ENCODE data around the gene ELF1.

ELF1 gene

GRCh38 chr13:41060082-41060723 is 41.1 kb upstream of the ELF1 start:
- peak overlapping the region; percentile 95 for H3K9ac ChIP-seq (ENCODE audit: low read depth, low read length, poor library complexity, severe bottlenecking)
- H4K20me1 ChIP-seq (ENCODE audit: insufficient read depth, low read length, poor library complexity, severe bottlenecking): peaks cover 37% of the 10 kb centered on the region
- H3K27me3 ChIP-seq (ENCODE audit: insufficient read depth, low read length, poor library complexity, severe bottlenecking): no peaks in the 10 kb centered on the region
- peak overlapping the region; percentile 74 for H2AFZ ChIP-seq (ENCODE audit: low read length)
- no peaks in the 10 kb centered on the region for H3K9me3 ChIP-seq (ENCODE audit: insufficient read depth, low read depth, low read length)
- no peaks in the 10 kb centered on the region for H3K36me3 ChIP-seq (ENCODE audit: insufficient read depth, low read length)
- H3K4me2 ChIP-seq (ENCODE audit: low read depth, low read length, poor library complexity, severe bottlenecking): peak overlapping the region; percentile 96
- peaks cover 69% of the 10 kb centered on the region for H3K4me1 ChIP-seq (ENCODE audit: insufficient read depth, low read length, poor library complexity, severe bottlenecking)
- no peaks in the 10 kb centered on the region for H3K9me2 ChIP-seq (replicated peaks; ENCODE audit: low read depth, low read length)
- TF ChIP-seq EZH2phosphoT487 (IDR thresholded peaks at IDR 0.05; ENCODE audit: borderline replicate concordance): no peak
- peak; percentile 41; the same call in 1 of the 2 replicates for TF ChIP-seq CTCF (conservative IDR thresholded peaks at IDR 0.05; ENCODE audit: low read length)
- H3K4me3 ChIP-seq (ENCODE audit: low read length, poor library complexity, severe bottlenecking): peak overlapping the region; percentile 90
- peaks cover 94% of the 10 kb centered on the region for H3K79me2 ChIP-seq (ENCODE audit: insufficient read depth, low read length)
- H3F3A ChIP-seq (ENCODE audit: low read depth): peaks cover 3% of the 10 kb centered on the region; the same call in 1 of the 2 replicates

GRCh38 chr13:41059456-41060081 is 40.5 kb upstream of the ELF1 start:
- Histone ChIP-seq H3K36me3 (ENCODE audit: insufficient read depth, low read length) (no peaks in the 10 kb centered on the region), H3F3A (ENCODE audit: low read depth) (peaks cover 3% of the 10 kb centered on the region; the same call in 1 of the 2 replicates), H3K9me3 (ENCODE audit: insufficient read depth, low read depth, low read length) (no peaks in the 10 kb centered on the region), H3K9me2 (replicated peaks; ENCODE audit: low read depth, low read length) (no peaks in the 10 kb centered on the region), H3K27me3 (ENCODE audit: insufficient read depth, low read length, poor library complexity, severe bottlenecking) (no peaks in the 10 kb centered on the region), H3K79me2 (ENCODE audit: insufficient read depth, low read length) (peaks cover 94% of the 10 kb centered on the region), H2AFZ (ENCODE audit: low read length) (peak overlapping the region; percentile 74), H3K9ac (ENCODE audit: low read depth, low read length, poor library complexity, severe bottlenecking) (peak overlapping the region; percentile 95), H4K20me1 (ENCODE audit: insufficient read depth, low read length, poor library complexity, severe bottlenecking) (peaks cover 43% of the 10 kb centered on the region), H3K4me1 (ENCODE audit: insufficient read depth, low read length, poor library complexity, severe bottlenecking) (peaks cover 69% of the 10 kb centered on the region), H3K4me2 (ENCODE audit: low read depth, low read length, poor library complexity, severe bottlenecking) (peak overlapping the region; percentile 96), H3K4me3 (ENCODE audit: low read length, poor library complexity, severe bottlenecking) (peak overlapping the region; percentile 90)
- TF ChIP-seq CTCF (conservative IDR thresholded peaks at IDR 0.05; ENCODE audit: low read length) (no peak), EZH2phosphoT487 (IDR thresholded peaks at IDR 0.05; ENCODE audit: borderline replicate concordance) (no peak)

GRCh38 chr13:41058295-41059070 is 39.4 kb upstream of the ELF1 start:
- Histone ChIP-seq H2AFZ (ENCODE audit: low read length) (no peak overlapping the region), H3F3A (ENCODE audit: low read depth) (peaks cover 3% of the 10 kb centered on the region; the same call in 1 of the 2 replicates), H3K4me1 (ENCODE audit: insufficient read depth, low read length, poor library complexity, severe bottlenecking) (peaks cover 69% of the 10 kb centered on the region), H3K9me2 (replicated peaks; ENCODE audit: low read depth, low read length) (no peaks in the 10 kb centered on the region), H3K4me3 (ENCODE audit: low read length, poor library complexity, severe bottlenecking) (peak overlapping the region; percentile 90), H3K27me3 (ENCODE audit: insufficient read depth, low read length, poor library complexity, severe bottlenecking) (no peaks in the 10 kb centered on the region), H4K20me1 (ENCODE audit: insufficient read depth, low read length, poor library complexity, severe bottlenecking) (peaks cover 48% of the 10 kb centered on the region), H3K4me2 (ENCODE audit: low read depth, low read length, poor library complexity, severe bottlenecking) (peak overlapping the region; percentile 96), H3K36me3 (ENCODE audit: insufficient read depth, low read length) (no peaks in the 10 kb centered on the region), H3K79me2 (ENCODE audit: insufficient read depth, low read length) (peaks cover 94% of the 10 kb centered on the region), H3K9ac (ENCODE audit: low read depth, low read length, poor library complexity, severe bottlenecking) (peak overlapping the region; percentile 95), H3K9me3 (ENCODE audit: insufficient read depth, low read depth, low read length) (no peaks in the 10 kb centered on the region)
- TF ChIP-seq EZH2phosphoT487 (IDR thresholded peaks at IDR 0.05; ENCODE audit: borderline replicate concordance) (no peak), CTCF (conservative IDR thresholded peaks at IDR 0.05; ENCODE audit: low read length) (no peak)
